ENCODE results near the gene FNBP1L.
"Not testable (repeated sequence)": the region's sequence is repeated elsewhere in the genome, so short reads cannot be mapped to it uniquely, and the experiment has no call there.

The FNBP1L gene

GRCh38 chr1:93537924-93538323 lies 90.0 kb downstream of the FNBP1L start:
- DNase-seq: no peak

- DNase-seq: no peak
These were observed 93.1 kb downstream of the FNBP1L start for GRCh38 chr1:93541045-93541444.

- no peak for DNase-seq
These were observed 94.5 kb downstream of the FNBP1L start for GRCh38 chr1:93542398-93542797.

GRCh38 chr1:93546162-93546863 lies 98.4 kb downstream of the FNBP1L start:
- no peak for DNase-seq

- DNase-seq: no peak
These were observed 101.2 kb downstream of the FNBP1L start for GRCh38 chr1:93549131-93549530.

GRCh38 chr1:93549811-93550210 lies 101.9 kb downstream of the FNBP1L start:
- DNase-seq: no peak

- no peak for DNase-seq
These were observed 105.0 kb downstream of the FNBP1L start for GRCh38 chr1:93552741-93553455.

- not testable (repeated sequence) for DNase-seq
These were observed 106.1 kb downstream of the FNBP1L start for GRCh38 chr1:93553886-93554490.

- DNase-seq: no peak
These were observed 107.3 kb downstream of the FNBP1L start for GRCh38 chr1:93554883-93555872.

GRCh38 chr1:93556291-93556690 lies 108.4 kb downstream of the FNBP1L start:
- no peak for DNase-seq

- DNase-seq: no peak
These were observed 111.1 kb downstream of the FNBP1L start for GRCh38 chr1:93559045-93559444.

GRCh38 chr1:93559695-93560094 lies 111.8 kb downstream of the FNBP1L start:
- DNase-seq: no peak

GRCh38 chr1:93565496-93566206 lies 117.7 kb downstream of the FNBP1L start:
- no peak for DNase-seq

GRCh38 chr1:93566227-93566626 lies 118.3 kb downstream of the FNBP1L start:
- no peak for DNase-seq

GRCh38 chr1:93567255-93567918 lies 119.5 kb downstream of the FNBP1L start:
- DNase-seq: no peak

GRCh38 chr1:93569489-93569888 lies 121.6 kb downstream of the FNBP1L start:
- no peak for DNase-seq

GRCh38 chr1:93571623-93572310 lies 123.8 kb downstream of the FNBP1L start:
- no peak for DNase-seq

GRCh38 chr1:93573940-93574469 lies 126.1 kb downstream of the FNBP1L start:
- no peak for DNase-seq

GRCh38 chr1:93574511-93574910 lies 126.6 kb downstream of the FNBP1L start:
- no peak for DNase-seq

- no peak for DNase-seq
These were observed 127.1 kb downstream of the FNBP1L start for GRCh38 chr1:93574991-93575390.
